ENCODE results near the gene CDADC1.

DNA sequence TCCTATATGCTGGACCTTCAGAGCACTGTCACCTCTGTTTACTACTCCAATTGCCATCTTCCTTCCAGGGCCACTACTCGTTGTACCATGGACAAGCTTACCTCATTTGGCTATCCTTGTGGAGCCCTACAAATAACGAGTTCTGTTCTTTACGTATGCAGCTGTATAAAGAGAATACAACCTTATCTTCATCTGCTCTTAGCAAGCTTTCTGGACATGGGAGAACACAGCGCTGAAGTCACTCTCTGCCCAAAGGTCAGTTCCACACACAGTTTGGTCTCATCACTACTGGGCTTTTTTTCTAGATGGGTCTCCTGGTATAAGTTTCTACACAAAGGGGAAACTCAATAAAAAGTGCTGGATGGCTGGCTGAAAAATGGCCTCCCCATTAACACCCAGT, 88.9 kb downstream of the CDADC1 start:
- TF ChIP-seq, protein P1, sequence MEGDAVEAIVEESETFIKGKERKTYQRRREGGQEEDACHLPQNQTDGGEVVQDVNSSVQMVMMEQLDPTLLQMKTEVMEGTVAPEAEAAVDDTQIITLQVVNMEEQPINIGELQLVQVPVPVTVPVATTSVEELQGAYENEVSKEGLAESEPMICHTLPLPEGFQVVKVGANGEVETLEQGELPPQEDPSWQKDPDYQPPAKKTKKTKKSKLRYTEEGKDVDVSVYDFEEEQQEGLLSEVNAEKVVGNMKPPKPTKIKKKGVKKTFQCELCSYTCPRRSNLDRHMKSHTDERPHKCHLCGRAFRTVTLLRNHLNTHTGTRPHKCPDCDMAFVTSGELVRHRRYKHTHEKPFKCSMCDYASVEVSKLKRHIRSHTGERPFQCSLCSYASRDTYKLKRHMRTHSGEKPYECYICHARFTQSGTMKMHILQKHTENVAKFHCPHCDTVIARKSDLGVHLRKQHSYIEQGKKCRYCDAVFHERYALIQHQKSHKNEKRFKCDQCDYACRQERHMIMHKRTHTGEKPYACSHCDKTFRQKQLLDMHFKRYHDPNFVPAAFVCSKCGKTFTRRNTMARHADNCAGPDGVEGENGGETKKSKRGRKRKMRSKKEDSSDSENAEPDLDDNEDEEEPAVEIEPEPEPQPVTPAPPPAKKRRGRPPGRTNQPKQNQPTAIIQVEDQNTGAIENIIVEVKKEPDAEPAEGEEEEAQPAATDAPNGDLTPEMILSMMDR (IDR thresholded peaks at IDR 0.05): no peak
- no peak for TF ChIP-seq POLR2A (IDR thresholded peaks at IDR 0.05)

Measured in right lobe of liver (tissue), 4 donors.